Loucy (cell line): ENCODE measurements around the gene NRAS.

Experiments used
- H2AFZ ChIP-seq: fragments of 200-600 bp; sonication (generic); 2 replicates; pipeline ENCODE4 v1.6.0; 2016; ENCODE audit warnings: antibody characterized with exemption, mild to moderate bottlenecking, low read length, moderate library complexity
- H3F3A ChIP-seq: fragments of 200-600 bp; 2 replicates; pipeline ENCODE4 v1.6.0; 2016; ENCODE audit warnings: antibody characterized with exemption, low read depth, mild to moderate bottlenecking
- H3K27me3 ChIP-seq: fragments of 200-600 bp; sonication (generic); 2 replicates; pipeline ENCODE4 v1.6.1; 2014; ENCODE audit warnings: low read length, mild to moderate bottlenecking; ENCODE audit not compliant: insufficient read depth, poor library complexity, severe bottlenecking
- H3K36me3 ChIP-seq: fragments of 200-600 bp; sonication (generic); 2 replicates; pipeline ENCODE4 v1.6.1; 2016; ENCODE audit warnings: low read length; ENCODE audit not compliant: insufficient read depth
- H3K4me1 ChIP-seq: fragments of 200-600 bp; sonication (generic); 2 replicates; pipeline ENCODE4 v1.5.1; 2014; ENCODE audit warnings: low read length, mild to moderate bottlenecking; ENCODE audit not compliant: insufficient read depth, poor library complexity, severe bottlenecking
- H3K4me2 ChIP-seq: fragments of 200-600 bp; sonication (generic); 2 replicates; pipeline ENCODE4 v1.6.0; 2014; ENCODE audit warnings: antibody characterized with exemption, low read length, low read depth, mild to moderate bottlenecking; ENCODE audit not compliant: poor library complexity, severe bottlenecking
- H3K4me3 ChIP-seq: fragments of 200-600 bp; sonication (generic); 2 replicates; pipeline ENCODE4 v1.5.1; 2014; ENCODE audit warnings: low read length, mild to moderate bottlenecking, mixed read lengths; ENCODE audit not compliant: poor library complexity, severe bottlenecking
- H3K79me2 ChIP-seq: fragments of 200-600 bp; sonication (generic); 2 replicates; pipeline ENCODE4 v1.6.1; 2014; ENCODE audit warnings: low read length; ENCODE audit not compliant: insufficient read depth
- H3K9ac ChIP-seq: fragments of 200-600 bp; sonication (generic); 2 replicates; pipeline ENCODE4 v1.6.0; 2014; ENCODE audit warnings: mild to moderate bottlenecking, low read depth, low read length, moderate library complexity; ENCODE audit not compliant: poor library complexity, severe bottlenecking
- H3K9me2 ChIP-seq: fragments of 200-600 bp; sonication (generic); replicated peaks from 2 replicates; pipeline ENCODE4 v1.6.1; 2016; ENCODE audit warnings: low read depth, low read length, mixed read lengths
- H3K9me3 ChIP-seq: fragments of 200-600 bp; sonication (generic); 2 replicates; pipeline ENCODE4 v1.6.1; 2014; ENCODE audit warnings: mild to moderate bottlenecking, antibody characterized with exemption, low read length, low read depth; ENCODE audit not compliant: insufficient read depth
- H4K20me1 ChIP-seq: fragments of 200-600 bp; sonication (generic); 2 replicates; pipeline ENCODE4 v1.6.0; 2014; ENCODE audit warnings: antibody characterized with exemption, low read length, mild to moderate bottlenecking; ENCODE audit not compliant: insufficient read depth, poor library complexity, severe bottlenecking
- EZH2phosphoT487 ChIP-seq: fragments of 200-600 bp; IDR thresholded peaks from 2 replicates; pipeline ENCODE4 v1.6.1; 2018; ENCODE audit warnings: antibody characterized with exemption, mild to moderate bottlenecking, moderate library complexity, borderline replicate concordance
- TF ChIP-seq, protein P1 (sequence below): fragments of 200-600 bp; sonication (generic); conservative IDR thresholded peaks from 2 replicates; pipeline ENCODE4 v1.5.1; 2014; ENCODE audit warnings: mild to moderate bottlenecking, antibody characterized with exemption, low read length

Gene NRAS

DNA sequence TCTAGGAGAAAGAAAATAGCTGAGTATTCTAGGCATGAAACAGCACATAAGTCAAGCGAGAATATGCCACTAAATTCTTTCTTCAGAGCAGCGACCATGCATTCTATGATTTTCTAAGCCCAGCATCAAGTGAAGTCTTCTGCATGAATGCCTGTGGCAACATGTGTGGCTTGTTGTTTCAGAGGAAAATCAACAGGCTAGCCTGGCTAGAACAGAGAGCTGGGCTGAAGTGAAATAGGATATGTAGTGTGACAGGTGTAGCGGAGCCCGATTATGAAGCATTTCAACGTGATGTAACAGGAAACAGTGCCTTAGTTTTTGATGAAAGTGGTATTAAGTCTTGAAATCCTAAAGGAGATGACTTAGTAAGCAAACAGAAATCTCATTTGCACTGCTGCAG is 34.2 kb upstream of the NRAS start:
- Histone ChIP-seq H3K79me2 (peaks cover 100% of the 10 kb centered on the region), H3K9me2 (no peaks in the 10 kb centered on the region), H4K20me1 (peaks cover 100% of the 10 kb centered on the region), H3K27me3 (no peaks in the 10 kb centered on the region), H3K4me1 (peaks cover 55% of the 10 kb centered on the region), H3K9me3 (no peaks in the 10 kb centered on the region), H3F3A (no peaks in the 10 kb centered on the region), H3K36me3 (peaks cover 50% of the 10 kb centered on the region), H3K4me2 (peak overlapping the region; percentile 94), H3K9ac (no peak overlapping the region), H2AFZ (no peak overlapping the region), H3K4me3 (no peak overlapping the region)
- no peak for TF ChIP-seq EZH2phosphoT487
- TF ChIP-seq, protein P1, sequence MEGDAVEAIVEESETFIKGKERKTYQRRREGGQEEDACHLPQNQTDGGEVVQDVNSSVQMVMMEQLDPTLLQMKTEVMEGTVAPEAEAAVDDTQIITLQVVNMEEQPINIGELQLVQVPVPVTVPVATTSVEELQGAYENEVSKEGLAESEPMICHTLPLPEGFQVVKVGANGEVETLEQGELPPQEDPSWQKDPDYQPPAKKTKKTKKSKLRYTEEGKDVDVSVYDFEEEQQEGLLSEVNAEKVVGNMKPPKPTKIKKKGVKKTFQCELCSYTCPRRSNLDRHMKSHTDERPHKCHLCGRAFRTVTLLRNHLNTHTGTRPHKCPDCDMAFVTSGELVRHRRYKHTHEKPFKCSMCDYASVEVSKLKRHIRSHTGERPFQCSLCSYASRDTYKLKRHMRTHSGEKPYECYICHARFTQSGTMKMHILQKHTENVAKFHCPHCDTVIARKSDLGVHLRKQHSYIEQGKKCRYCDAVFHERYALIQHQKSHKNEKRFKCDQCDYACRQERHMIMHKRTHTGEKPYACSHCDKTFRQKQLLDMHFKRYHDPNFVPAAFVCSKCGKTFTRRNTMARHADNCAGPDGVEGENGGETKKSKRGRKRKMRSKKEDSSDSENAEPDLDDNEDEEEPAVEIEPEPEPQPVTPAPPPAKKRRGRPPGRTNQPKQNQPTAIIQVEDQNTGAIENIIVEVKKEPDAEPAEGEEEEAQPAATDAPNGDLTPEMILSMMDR, result no peak

DNA sequence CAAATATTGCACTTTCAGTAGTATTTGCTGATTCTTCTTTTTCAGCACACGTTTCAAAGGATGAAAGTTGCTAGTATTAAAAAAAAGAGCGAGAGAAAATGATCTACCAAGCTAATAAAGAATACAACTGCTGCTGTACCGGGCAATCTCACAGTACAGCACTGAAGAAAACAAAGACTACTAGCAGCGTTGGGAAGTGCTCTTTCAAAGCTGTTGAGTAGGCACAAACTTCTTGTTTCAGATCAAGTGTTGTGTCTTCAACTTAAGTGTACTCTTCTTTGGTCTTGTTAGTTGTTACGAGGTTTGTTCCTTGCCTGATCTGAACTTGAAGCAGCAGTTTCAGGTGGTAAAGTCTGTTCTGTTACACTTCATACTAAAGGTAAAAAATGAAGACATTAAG is 33.3 kb upstream of the NRAS start:
- no peak overlapping the region for H3K4me3 ChIP-seq

DNA sequence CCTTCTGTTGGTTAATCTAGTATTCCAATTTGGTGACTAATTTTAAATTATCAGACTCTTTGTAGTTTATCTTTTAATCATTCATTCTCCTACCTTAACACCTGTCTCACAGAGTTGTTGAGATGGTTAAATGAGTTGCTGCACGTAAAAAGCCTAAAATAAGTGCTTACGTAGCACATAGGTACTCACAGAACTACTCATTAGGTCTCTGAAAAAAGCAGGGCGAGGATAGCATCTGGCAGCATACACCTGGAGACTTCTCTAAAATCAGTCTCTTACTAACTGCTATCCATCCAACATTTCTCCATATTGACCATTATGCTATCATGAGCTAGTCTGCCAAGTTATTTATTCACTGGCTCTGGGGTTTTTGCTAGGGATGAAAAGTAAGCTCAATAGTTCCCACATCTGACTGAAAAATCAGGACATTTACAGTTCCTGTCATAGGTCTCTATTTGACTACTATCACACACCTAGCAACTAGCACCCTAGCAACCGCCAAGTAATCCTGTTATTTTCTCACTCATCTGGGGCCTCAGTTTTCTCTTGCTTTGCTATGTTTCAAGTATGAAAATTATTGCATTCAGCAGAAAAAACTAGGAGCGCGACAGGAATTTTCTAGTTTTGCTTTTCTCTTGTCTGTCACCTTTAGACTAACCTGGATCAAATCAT is 30.0 kb upstream of the NRAS start:
- Histone ChIP-seq H3K79me2 (peaks cover 100% of the 10 kb centered on the region), H3K27me3 (no peaks in the 10 kb centered on the region), H3F3A (no peaks in the 10 kb centered on the region), H3K4me1 (peaks cover 29% of the 10 kb centered on the region), H3K4me3 (no peak overlapping the region), H3K9me2 (no peaks in the 10 kb centered on the region), H3K9ac (no peak overlapping the region), H3K9me3 (no peaks in the 10 kb centered on the region), H2AFZ (no peak overlapping the region), H3K36me3 (peaks cover 90% of the 10 kb centered on the region), H3K4me2 (peak overlapping the region; percentile 47), H4K20me1 (peaks cover 100% of the 10 kb centered on the region)
- TF ChIP-seq, protein P1, result no peak
- TF ChIP-seq EZH2phosphoT487, result no peak

More for the DNA sequence above, 33.3 kb upstream of the NRAS start:
- H3K4me2 ChIP-seq, result peak overlapping the region; percentile 94
- no peaks in the 10 kb centered on the region for H3K9me3 ChIP-seq
- H3K4me1 ChIP-seq, result peaks cover 58% of the 10 kb centered on the region
- peaks cover 100% of the 10 kb centered on the region for H3K79me2 ChIP-seq
- TF ChIP-seq EZH2phosphoT487, result no peak
- TF ChIP-seq, protein P1, result no peak
- H4K20me1 ChIP-seq, result peaks cover 100% of the 10 kb centered on the region
- H3K9ac ChIP-seq, result no peak overlapping the region
- no peak overlapping the region for H2AFZ ChIP-seq
- H3F3A ChIP-seq, result no peaks in the 10 kb centered on the region
- H3K9me2 ChIP-seq, result no peaks in the 10 kb centered on the region
- no peaks in the 10 kb centered on the region for H3K27me3 ChIP-seq
- H3K36me3 ChIP-seq, result peaks cover 60% of the 10 kb centered on the region
